Nucleus accumbens (tissue), 56 donors: ENCODE measurements around the gene ARMC3.
"Not testable (repeated sequence)": the region's sequence is repeated elsewhere in the genome, so short reads cannot be mapped to it uniquely, and the experiment has no call there.

Experiments
- DNase-seq, 56 donors: peaks; one replicate each; lab custom pipeline; 2025; lab: John Stamatoyannopoulos, UW

Gene ARMC3

DNA sequence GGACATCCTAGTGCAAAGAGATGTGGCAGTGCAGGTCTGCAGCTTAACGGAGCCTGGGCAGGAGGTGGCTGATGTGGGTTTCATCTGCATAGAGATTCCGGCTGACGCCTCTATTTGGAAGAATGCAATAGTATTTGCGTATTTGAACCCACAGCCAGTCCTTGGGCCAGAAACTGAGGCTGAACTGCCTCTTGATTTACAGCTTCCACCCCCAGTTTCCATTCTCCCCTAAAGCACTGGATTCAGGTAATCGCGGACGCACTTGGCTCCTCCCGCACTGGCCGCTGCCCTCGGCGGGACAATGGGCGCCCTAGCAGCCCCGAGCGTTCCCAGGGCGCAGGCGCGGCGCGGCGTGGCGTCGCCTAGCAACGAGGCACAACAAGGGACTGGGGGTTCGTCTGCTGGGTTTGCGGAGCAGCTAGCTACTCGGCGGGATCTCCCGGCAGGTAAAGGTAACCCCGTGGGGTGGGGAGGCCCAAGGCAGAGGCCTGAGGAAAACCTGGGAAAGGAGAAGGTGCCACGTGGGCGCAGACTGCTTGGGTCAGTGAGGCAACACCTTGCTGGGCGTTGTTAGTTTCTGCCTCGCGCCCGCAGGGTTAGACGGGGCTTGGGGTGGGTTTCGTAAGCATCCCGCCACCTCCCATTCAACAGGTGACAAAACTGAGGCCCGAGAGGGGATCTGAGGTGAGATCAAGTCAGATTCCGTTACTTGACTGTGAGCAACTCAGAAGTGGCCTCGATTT is at the start of gene ARMC3:
Gene ARMC3, plus strand, starts transcription at position 393 of the 743 bp plus-strand sequence. CDS start 3,944 bp downstream, outside the sequence.
- DNase-seq, result peak in 55 of 56 donors; percentile 10 to 90 (median 69)

GRCh38 chr10:22891797-22892196 is 36.1 kb upstream of the ARMC3 start:
- DNase-seq, result no peak

GRCh38 chr10:22893781-22894180 is 34.1 kb upstream of the ARMC3 start:
- DNase-seq, result no peak

GRCh38 chr10:22894714-22895113 is 33.1 kb upstream of the ARMC3 start:
- peak in 10 of 56 donors; percentile 6 to 49 (median 22) for DNase-seq

GRCh38 chr10:22895252-22895651 is 32.6 kb upstream of the ARMC3 start:
- DNase-seq, result no peak

- DNase-seq, result no peak
Measured at GRCh38 chr10:22897371-22897770, 30.5 kb upstream of the ARMC3 start.

- DNase-seq, result no peak
Measured at GRCh38 chr10:22899307-22899706, 28.5 kb upstream of the ARMC3 start.

GRCh38 chr10:22899775-22900174 is 28.1 kb upstream of the ARMC3 start:
- DNase-seq, result no peak

DNA sequence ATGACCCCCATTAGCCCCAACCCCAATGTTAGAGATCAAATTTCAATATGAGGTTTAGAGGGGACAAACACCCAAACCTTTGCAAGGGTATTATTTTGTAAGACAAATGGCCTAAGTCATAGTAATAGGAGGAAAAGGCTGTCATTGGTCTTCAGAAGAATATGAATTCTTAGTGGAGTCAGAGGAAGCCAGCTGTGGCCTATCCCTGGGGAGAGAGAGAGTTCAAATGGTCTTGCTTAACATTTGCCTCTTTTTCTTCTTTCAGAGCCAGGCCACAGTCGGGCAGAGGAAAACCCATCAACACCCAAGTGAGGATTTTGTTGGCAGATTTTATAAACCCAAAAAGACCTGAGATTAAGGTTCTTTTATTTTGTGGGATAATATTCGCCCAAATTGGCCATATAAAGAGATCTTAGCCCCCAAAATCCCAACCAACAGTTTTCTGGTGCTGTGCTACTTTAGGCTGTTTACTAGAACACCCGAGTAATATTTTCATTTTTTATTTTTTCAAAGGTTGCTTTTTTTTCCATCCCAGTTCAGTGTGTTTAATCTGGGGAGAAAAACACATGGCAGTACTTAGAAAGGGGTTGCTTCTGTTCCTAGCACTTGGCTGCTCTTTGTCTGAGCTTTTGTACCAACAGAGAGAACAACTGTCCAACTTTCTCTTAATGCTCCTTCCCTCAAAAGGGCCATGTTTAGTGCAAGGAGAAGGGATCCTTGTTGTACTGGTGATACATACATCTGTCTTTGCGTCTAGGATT is 26.8 kb upstream of the ARMC3 start:
- no peak for DNase-seq

- not testable (repeated sequence) for DNase-seq
Measured at GRCh38 chr10:22902147-22902546, 25.7 kb upstream of the ARMC3 start.

DNA sequence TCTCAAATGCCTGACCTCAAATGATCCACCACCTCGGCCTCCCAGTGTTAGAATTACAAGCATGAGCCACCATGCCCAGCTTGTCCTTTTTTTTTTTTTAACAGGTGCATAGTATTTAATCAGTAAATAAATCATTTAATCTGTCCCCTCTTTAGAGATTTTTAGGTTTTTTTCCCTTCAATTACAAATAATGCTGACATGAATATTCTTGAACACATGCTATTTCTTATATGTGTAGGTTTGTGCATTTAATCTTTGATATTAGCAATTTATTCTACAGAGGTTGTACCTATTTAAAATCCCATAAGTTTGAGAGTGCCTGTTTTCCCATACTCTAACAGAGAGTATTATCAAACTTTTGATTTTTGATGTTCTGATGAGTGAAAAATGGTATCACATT is 24.2 kb upstream of the ARMC3 start:
- no peak for DNase-seq

- no peak for DNase-seq
Measured at GRCh38 chr10:22906767-22907166, 21.1 kb upstream of the ARMC3 start.

DNA sequence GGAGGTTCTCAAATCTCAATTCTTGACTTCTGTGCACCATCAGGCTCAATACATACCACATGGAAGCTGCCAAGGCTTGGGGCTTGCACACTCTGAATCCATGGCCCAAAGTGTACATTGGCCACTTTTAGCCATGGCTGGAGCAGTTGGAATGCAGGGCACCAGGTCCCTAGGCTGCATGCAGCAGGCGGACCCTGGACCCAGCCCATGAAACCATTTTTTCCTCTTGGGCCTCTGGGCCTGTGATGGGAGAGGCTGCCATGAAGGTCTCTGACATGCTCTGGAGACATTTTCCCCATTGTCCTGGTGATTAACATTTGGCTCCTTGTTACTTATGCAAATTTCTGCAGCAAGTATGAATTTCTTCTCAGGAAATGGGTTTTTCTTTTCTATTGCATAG is 19.0 kb upstream of the ARMC3 start:
- DNase-seq, result no peak

DNA sequence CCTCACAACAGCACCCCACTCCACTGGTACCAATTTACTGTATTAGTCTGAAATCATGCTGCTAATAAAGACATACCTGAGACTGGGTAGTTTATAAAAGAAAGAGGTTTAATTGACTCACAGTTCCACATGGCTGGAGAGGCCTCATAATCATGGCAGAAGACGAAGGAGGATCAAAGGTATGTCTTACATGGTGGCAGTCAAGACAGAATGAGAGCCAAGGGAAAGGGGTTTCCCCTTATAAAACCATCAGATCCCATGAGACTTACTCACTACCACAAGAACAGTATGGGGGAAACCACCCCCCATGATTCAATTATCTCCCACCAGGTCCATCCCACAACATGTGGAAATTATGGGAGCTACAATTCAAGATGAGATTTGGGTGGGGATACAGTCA is 18.2 kb upstream of the ARMC3 start:
- not testable (repeated sequence) for DNase-seq

DNA sequence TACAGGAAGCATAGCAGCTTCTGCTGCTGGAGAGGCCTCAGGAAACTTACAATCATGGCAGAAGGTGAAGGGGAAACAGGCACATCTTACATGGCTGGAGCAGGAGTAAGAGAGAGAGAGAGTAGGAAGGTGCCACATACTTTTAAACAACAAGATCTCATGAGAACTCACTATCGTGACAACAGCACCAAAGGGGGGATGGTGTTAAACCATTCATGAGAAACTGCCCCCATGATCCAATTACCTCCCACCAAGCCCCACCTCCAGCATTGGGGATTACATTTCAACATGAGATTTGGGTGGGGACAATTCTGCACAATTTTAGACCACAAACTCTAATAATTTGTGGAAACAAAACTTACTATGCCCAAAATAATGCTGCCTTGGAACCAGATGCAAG is 16.8 kb upstream of the ARMC3 start:
- DNase-seq, result no peak

DNA sequence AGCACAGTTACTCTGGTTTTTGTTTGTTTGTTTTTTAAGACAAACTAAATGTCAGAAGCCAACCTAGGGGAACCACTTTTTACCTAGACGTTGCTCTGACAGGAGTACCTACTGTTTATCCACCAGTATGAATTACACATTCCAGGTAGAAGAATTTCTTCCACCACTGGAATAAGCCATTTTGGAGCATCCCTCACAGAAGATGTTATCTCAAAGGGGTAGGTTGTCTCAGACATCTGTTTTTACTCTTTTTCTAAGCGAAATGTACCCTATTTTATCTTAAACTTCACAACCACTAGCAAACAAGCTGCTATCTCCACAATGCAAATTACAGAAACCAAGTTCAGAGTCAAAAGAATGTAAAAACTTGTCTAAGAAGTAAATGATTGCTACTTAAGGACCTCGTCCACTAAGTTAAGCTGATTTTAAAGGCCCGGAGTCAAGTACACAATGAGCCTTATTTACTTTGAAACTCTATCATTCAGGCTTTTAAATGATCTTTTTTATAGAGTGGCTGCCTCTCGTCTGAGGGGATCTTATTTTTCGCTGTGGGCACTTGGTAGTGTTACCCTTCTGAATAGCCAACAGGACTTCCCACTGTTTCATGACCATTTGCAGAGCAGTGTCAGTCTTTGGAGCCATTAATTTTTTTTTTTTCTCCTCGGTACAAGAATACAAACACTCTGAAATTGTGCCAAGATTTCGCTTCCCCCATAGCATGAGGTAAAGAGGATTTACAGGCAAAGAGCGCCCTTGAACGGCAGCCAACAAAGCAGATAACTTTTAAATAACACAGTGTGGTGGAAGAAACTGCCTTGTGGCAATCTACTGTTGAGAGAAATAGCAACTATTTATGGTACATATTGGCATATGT is 15.7 kb upstream of the ARMC3 start:
- peak in 1 of 56 donors; percentile 0 for DNase-seq

DNA sequence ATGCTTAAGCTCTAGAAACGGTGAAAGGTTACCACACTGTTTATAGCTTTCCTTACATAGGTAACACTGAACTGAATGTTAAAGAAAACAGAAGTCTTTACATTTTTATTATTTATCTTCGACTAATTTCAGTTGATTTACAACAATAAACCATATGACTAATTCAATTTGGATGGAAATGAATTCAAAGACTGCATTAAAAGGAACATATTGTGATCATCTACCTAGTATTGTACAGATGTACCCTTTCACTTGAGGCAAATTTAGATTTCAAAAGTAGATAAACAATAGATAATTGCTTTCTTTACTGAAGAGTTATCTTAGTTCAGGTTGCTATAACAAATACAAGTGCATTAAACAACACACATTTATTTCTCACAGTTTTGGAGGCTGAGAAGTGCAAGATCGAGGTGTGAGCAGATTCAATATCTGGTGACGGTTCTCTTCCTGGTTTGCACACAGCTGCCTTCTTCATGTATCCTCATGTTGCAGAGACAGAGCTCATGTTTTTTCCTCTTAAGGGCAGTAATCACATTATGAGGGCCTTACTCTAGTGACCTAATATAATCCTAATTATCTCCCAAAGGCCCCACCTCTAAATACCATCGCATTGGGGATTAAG is 15.0 kb upstream of the ARMC3 start:
- no peak for DNase-seq

GRCh38 chr10:22913474-22914092 is 14.3 kb upstream of the ARMC3 start:
- DNase-seq, result no peak

DNA sequence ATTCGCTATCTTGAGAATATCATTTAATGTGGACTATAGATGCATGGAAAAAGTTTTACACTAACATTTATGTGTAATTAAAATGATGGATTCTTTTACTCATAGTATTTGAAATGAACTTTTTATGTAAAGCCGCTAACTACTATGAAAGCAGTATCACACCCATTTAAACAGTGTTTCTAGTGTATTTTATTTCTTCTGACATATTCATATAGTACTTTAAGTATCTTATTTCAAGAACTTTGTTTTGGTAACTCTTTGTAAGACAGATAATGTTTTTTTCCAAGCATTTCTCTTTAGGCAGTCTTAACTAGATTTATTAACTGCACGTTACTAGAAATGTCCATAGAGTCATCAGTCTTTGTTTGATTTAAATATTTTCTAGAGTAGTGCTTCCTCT is 12.5 kb upstream of the ARMC3 start:
- DNase-seq, result no peak

GRCh38 chr10:22925088-22925487 is 2.8 kb upstream of the ARMC3 start:
- no peak for DNase-seq
